Activated T-cell treated with anti-CD3 and anti-CD28 coated beads, Interleukin-2, amount 50 U/mL, for 24 hours (primary cell): ENCODE measurements around the gene CAMSAP1.

ENCODE experiments used
- DNase-seq: peaks from one replicate; pipeline ENCODE4 v3.0.0-alpha.2; 2020
- H3K27ac Mint-ChIP-seq: 2 replicates; pipeline ENCODE4 v1.8.0; 2020; ENCODE audit warnings: mild to moderate bottlenecking, mixed read lengths
- H3K27me3 Mint-ChIP-seq: 2 replicates; pipeline ENCODE4 v1.8.0; 2020; ENCODE audit warnings: mixed read lengths
- H3K36me3 Mint-ChIP-seq: 2 replicates; pipeline ENCODE4 v1.8.0; 2020; ENCODE audit warnings: low read depth, mixed read lengths
- H3K4me1 Mint-ChIP-seq: 2 replicates; pipeline ENCODE4 v1.8.0; 2020; ENCODE audit warnings: low read depth, mixed read lengths
- H3K4me3 Mint-ChIP-seq: 2 replicates; pipeline ENCODE4 v1.8.0; 2020; ENCODE audit warnings: mild to moderate bottlenecking, moderate library complexity, mixed read lengths
- H3K9me3 Mint-ChIP-seq: 2 replicates; pipeline ENCODE4 v1.8.0; 2020; ENCODE audit warnings: mixed read lengths

Gene CAMSAP1

DNA sequence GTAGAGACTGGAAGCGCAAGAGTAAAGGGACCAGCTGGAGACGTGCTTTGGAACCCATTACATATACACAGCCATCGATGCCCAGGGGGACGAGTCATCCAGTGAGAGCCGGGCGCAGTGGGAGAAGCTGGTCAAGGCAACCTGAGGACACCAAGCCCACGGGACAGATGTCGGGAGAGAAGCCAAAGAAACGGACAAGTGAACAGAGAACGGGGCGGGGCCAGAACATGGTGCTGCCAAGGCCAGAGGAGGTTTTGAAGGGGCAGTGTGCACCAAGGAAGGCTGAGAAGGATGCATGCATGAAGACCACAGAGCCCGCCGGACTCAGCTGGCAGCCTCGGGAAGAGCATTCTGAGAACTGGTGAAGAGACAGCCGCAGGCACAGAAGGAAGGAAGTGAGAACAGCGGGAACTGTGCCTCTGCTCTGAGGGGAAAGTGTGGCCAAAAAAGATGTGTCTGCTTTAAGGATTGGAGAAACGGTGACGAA lies 20.3 kb downstream of the CAMSAP1 start:
- Mint-ChIP-seq H3K36me3 (peaks cover 12% of the 10 kb centered on the region), H3K4me1 (peaks cover 77% of the 10 kb centered on the region), H3K27me3 (no peaks in the 10 kb centered on the region), H3K27ac (peak overlapping the region; percentile 85), H3K4me3 (peak overlapping the region; percentile 63), H3K9me3 (no peaks in the 10 kb centered on the region)
- no peak for DNase-seq

DNA sequence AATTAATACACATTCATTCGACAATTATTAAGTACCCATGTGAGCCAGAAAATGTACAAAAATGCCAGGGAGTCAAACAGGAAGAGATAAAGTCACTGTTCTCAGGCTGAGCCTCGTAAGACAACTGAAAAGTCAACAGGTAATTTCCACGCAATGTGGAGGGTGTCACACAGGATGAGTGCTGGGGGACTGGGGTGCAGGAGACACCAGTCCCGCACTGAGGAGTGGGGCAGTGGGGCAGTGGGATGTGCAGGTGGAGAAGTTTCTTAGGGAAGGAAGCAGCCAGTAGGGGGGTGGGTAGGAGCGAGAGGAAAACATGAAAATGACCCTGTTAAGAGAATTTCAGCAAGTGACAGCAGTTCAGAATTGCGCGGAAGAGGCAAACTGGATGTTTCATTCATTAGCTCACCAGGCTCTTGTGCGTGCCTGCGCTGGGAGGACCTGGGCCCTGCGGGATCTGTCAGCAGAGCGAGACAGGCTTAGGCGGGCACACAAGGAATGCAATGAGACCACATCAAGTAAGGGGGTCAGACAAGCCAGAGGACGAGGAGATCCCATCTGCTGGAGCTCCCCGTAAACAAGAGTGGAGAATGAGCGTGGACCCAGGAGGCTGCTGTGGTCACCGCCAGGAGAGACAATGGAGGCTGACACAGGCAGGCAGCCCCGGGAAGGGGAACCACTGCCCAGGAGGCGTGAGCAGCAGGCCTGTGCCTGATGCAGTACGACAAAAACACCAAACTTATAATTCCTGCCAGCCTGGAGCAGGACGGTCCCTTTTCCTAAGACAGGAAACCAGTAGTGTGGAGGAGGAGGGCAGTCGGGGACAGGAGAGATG lies 21.0 kb downstream of the CAMSAP1 start:
- Mint-ChIP-seq H3K4me3 (no peak overlapping the region), H3K27me3 (no peaks in the 10 kb centered on the region), H3K4me1 (peaks cover 71% of the 10 kb centered on the region), H3K9me3 (no peaks in the 10 kb centered on the region), H3K36me3 (peaks cover 19% of the 10 kb centered on the region), H3K27ac (peak overlapping the region; percentile 85)
- no peak for DNase-seq

DNA sequence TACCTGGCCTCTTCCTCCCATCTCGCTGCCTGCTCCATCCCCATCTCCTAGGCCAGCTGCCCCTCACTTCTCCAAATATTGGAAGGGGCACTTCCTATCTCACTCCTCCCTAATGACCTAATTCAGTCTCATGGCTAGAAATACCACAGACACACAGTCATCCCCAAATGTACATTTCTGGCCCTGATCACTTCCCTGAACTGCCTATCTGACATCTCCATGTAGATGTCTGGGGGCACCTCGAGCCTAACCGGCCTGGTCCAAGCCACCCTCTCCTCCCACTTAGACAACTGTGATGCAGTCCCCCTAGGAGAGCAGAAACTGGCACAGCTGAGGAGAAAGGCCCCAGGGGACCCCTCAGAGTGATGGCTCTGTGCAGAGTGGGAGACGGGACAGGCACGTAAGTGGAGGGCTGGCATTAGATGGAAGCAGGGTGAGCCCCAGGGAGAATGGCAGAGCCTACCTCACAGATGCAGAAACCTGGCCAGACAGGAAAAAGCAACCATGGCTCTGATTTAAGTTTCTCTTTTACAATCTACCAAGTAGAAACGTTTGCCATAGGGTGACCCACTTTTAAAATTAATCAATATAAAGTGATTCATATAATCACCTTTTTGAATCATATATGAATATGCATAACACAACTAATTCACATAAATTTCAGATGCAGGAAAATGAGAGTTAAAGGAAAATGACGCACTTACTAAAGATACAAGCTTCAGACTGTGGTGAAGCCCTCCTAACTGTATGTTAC lies 22.1 kb downstream of the CAMSAP1 start:
- Mint-ChIP-seq H3K27me3 (no peaks in the 10 kb centered on the region), H3K9me3 (no peaks in the 10 kb centered on the region), H3K27ac (peak overlapping the region; percentile 8), H3K4me3 (no peak overlapping the region), H3K36me3 (peaks cover 21% of the 10 kb centered on the region), H3K4me1 (peaks cover 67% of the 10 kb centered on the region)
- no peak for DNase-seq

DNA sequence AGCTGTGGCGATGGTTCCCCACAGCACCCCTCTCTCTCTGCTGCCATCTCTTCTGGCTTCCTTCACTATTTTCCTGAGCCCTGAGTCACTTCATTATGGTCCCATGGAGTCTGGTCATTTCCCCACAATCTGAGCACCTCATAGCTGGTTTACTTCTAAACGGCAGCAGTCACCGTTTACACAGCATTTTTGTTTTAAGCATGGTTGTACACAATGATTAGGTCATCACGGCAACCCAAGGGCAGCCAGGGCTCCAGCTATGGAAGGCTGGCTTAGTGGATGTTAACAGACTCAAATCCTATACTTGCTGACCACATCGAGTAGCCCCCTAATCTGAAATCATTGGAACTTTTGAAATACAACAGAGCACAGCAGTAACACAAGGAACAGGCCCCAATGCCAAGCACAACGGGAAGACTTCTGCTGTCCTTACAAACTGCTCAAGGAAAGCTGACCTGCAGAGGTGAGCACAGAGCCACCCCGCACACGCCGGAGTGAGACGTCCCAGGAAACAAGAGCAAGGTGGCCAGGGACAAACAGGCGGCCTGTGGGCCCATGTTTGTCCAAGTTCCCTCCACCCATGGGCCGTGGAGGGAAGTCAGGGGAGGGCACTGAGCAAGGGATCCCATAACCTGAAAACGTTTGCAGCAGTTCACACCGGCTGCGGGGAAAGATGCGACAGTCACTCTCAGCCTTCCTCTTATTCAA lies 22.9 kb downstream of the CAMSAP1 start:
- Mint-ChIP-seq H3K9me3 (no peaks in the 10 kb centered on the region), H3K4me1 (peaks cover 68% of the 10 kb centered on the region), H3K36me3 (peaks cover 21% of the 10 kb centered on the region), H3K27ac (peak overlapping the region; percentile 1), H3K4me3 (no peak overlapping the region), H3K27me3 (no peaks in the 10 kb centered on the region)
- no peak for DNase-seq

DNA sequence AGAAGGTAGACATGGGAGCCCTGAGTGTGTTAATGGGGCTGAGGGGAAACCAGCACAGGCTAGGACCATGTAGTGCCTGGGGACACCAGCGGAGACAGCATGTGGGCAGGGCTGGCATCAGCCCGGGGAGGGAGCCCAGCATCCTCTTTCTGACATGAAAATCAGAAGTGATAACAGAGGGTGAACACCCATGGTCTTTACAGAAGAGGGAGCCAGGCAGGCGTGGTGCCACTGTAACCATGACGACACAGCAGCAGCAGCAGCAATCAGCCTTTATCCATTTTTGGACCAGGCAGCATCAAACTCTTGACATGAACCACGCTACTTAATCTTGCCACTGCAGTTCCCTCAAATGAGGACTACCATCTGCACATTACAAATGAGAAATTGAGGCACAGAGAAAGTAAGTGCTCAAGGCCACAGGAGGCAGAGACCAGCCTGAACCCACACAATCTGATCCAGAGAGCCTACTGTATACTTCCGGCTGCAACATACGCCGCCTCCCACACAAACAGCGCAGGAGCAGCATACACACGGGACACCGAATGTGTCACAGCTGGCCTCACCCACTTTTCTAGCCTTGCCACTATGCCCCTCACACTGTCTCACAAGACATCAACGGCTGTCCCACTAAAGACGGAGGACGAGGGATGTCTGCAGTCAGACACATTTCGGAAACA lies 23.8 kb downstream of the CAMSAP1 start:
- H3K4me3 Mint-ChIP-seq, result no peak overlapping the region
- no peaks in the 10 kb centered on the region for H3K27me3 Mint-ChIP-seq
- H3K4me1 Mint-ChIP-seq, result peaks cover 67% of the 10 kb centered on the region
- H3K9me3 Mint-ChIP-seq, result no peaks in the 10 kb centered on the region
- H3K36me3 Mint-ChIP-seq, result peaks cover 26% of the 10 kb centered on the region
- peak overlapping the region; percentile 51 for H3K27ac Mint-ChIP-seq
- DNase-seq, result no peak

DNA sequence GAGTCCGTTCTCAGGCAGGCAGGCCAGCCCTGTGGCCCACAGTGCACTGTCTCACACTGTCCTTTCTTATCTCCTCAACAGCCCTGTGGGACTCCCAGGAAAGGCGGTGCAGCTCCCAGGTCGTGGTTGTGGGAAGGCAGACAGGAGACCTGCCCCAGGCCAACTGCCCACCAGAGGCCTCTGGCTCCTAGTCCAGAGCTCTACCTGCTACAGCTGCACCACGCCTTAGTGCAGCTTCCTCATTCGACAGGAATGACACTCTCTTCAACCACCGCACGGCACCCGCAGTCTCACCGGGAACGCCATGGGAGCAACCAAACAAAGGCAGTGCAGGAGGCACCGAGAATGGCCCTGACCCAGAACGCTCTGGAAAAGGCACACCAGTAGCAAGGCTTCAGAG lies 25.3 kb downstream of the CAMSAP1 start:
- peaks cover 65% of the 10 kb centered on the region for H3K4me1 Mint-ChIP-seq
- no peaks in the 10 kb centered on the region for H3K27me3 Mint-ChIP-seq

DNA sequence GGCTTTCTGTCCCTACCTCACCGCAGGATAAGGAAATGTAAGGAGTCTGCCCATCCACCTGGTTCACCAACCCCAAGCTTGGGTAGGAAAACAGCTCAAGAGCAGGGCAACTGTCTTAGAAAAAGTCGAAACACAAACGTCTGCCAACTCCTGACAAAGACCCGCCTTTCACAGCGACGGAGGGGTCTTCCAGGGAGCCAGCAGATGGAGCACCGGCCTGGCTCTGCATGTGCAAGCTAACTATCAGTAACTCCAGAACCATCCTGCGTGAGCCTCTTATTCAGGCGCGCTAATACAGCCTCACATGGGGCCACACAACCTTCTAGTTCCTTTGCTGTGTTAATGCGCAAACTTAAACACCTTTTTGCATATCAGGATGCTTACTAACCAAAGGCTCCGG lies 26.9 kb downstream of the CAMSAP1 start:
- Mint-ChIP-seq H3K4me3 (no peak overlapping the region), H3K9me3 (no peaks in the 10 kb centered on the region), H3K27ac (no peak overlapping the region), H3K27me3 (no peaks in the 10 kb centered on the region), H3K4me1 (peaks cover 57% of the 10 kb centered on the region), H3K36me3 (peaks cover 46% of the 10 kb centered on the region)
- DNase-seq, result no peak

More for the DNA sequence above, 25.3 kb downstream of the CAMSAP1 start:
- no peak for DNase-seq
- H3K27ac Mint-ChIP-seq, result no peak overlapping the region
- H3K4me3 Mint-ChIP-seq, result no peak overlapping the region
- H3K36me3 Mint-ChIP-seq, result peaks cover 37% of the 10 kb centered on the region
- H3K9me3 Mint-ChIP-seq, result no peaks in the 10 kb centered on the region

DNA sequence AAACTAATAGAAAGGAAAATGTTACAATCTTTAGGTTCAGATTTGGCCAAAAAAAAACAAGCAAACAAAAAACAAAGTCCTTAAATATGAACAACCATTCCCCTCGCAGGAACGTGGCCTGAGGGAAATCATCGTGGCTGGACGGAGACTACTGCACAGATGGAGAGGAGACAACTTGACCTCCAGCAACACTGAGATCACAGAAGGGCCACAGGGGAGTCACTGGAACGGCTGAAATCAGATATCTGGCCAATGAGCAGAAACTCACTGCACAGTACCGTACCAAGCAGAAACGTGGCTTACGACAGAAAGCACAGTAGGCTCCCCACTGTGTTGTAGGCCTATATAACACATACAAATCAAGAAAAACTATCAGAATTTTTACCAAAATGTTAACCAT lies 27.7 kb downstream of the CAMSAP1 start:
- H3K9me3 Mint-ChIP-seq, result no peaks in the 10 kb centered on the region
- DNase-seq, result no peak
- peaks cover 51% of the 10 kb centered on the region for H3K4me1 Mint-ChIP-seq
- H3K27me3 Mint-ChIP-seq, result no peaks in the 10 kb centered on the region
- H3K4me3 Mint-ChIP-seq, result no peak overlapping the region
- H3K36me3 Mint-ChIP-seq, result peaks cover 46% of the 10 kb centered on the region
- no peak overlapping the region for H3K27ac Mint-ChIP-seq

DNA sequence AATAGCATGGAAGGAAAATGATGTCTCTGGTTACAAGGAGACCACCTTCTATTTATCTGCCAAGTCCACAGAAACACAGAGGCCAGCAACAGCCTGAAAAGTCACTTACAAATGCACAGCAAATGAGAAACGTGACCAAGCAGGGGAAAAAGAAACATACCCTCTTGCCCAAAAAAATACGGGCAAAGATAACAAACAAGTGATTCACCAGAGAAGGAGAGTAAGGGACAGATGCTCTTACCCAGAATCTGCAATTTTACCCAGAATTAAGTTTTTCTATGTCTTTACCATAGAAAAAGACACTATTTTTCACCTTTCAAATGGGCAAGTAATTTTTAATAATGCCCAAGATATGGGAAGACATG lies 28.1 kb downstream of the CAMSAP1 start:
- Mint-ChIP-seq H3K27ac (peak overlapping the region; percentile 41), H3K36me3 (peaks cover 46% of the 10 kb centered on the region), H3K4me3 (no peak overlapping the region), H3K4me1 (peaks cover 47% of the 10 kb centered on the region), H3K9me3 (no peaks in the 10 kb centered on the region), H3K27me3 (no peaks in the 10 kb centered on the region)
- DNase-seq, result no peak

DNA sequence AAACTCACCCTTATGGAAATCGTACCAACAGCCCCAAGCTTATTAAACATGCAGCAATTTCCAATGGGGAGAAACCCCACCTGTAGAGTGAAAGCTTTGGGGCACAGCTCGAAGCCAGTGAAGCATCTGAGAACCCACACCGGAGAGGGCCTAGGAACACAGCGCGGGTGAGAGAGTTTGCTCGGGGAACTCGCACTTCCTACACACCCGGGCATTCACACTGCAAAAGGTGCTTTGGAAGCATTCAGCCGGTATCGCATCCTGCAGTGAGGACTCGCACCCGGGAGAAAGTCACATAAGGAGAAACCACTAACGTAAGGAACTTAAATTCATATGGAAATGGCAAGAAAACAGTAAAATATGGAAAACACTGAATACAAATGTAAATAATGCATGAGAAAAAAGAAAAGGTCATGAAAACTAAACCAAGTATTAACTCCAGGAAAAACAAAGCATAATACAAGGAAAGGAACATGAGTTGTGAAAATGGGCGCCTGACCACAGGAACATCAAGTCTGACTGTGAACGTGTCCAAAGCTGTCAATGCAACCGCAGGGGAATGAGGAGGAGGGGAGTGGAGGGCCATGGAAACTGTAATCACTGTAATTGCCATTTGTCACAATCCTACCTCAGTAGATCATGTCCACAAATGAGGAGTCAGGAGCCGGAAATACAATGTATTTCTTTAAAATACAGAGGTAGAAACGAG lies 28.7 kb downstream of the CAMSAP1 start:
- Mint-ChIP-seq H3K4me3 (no peak overlapping the region), H3K4me1 (peaks cover 42% of the 10 kb centered on the region), H3K36me3 (peaks cover 46% of the 10 kb centered on the region), H3K27ac (peak overlapping the region; percentile 26), H3K9me3 (no peaks in the 10 kb centered on the region), H3K27me3 (no peaks in the 10 kb centered on the region)
- DNase-seq, result no peak

DNA sequence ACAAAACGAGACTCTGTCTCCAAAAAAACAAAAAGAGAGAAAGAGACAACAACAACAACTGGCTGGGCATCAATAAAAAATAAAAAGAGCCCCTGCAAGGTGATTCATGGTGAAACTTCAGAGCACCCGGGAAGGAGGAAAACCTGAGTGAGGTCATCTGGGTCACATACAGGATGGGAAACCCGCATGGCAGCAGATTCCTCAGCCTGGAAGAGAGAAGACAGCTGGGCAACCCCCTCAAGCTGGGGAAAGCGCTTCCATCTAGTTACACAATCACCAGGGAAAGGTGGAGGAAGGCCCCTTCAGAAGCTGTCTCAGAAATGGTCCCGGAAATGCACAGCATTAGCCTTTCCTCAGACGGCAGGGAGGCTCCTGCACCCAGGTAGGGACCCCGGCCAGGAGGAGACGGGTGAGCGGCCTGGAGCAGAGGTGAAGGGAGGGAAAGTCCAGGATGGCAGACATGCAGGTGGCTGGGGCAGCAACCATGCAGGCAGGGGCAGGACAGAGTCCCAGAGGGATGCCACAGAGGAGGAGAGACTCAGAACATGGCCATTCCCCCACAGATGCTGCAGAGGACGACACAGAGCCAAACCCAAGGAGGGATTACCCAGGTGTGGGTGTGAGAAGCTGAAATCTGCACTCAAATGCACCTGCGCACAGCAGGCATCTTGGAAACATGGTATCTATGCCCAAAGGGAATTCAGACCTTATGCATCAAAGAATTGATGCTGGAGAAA lies 29.4 kb downstream of the CAMSAP1 start:
- DNase-seq, result no peak
- H3K4me1 Mint-ChIP-seq, result peaks cover 39% of the 10 kb centered on the region
- H3K36me3 Mint-ChIP-seq, result peaks cover 42% of the 10 kb centered on the region
- no peak overlapping the region for H3K4me3 Mint-ChIP-seq
- H3K27ac Mint-ChIP-seq, result peak overlapping the region; percentile 11
- H3K27me3 Mint-ChIP-seq, result no peaks in the 10 kb centered on the region
- no peaks in the 10 kb centered on the region for H3K9me3 Mint-ChIP-seq

DNA sequence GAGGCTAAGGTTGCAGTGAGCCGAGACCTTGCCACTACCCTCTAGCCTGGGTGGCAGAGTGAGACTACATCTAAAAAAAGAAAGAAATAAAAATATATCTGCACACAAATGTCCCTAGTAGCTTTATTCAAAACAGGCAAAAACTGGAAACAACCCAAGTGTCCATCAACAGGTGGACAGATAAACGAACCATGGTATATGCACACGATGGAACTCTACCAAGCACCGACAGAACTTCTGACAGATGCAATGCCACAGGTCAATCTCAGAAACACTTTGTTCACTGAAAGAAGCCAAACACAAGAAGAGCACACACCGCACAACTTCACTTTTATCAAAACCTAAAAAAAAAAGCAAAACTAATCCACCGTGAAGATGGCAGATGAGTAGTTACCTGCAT lies 30.4 kb downstream of the CAMSAP1 start:
- Mint-ChIP-seq H3K9me3 (no peaks in the 10 kb centered on the region), H3K27me3 (no peaks in the 10 kb centered on the region), H3K27ac (no peak overlapping the region), H3K36me3 (peaks cover 32% of the 10 kb centered on the region), H3K4me1 (peaks cover 45% of the 10 kb centered on the region), H3K4me3 (no peak overlapping the region)
- no peak for DNase-seq

DNA sequence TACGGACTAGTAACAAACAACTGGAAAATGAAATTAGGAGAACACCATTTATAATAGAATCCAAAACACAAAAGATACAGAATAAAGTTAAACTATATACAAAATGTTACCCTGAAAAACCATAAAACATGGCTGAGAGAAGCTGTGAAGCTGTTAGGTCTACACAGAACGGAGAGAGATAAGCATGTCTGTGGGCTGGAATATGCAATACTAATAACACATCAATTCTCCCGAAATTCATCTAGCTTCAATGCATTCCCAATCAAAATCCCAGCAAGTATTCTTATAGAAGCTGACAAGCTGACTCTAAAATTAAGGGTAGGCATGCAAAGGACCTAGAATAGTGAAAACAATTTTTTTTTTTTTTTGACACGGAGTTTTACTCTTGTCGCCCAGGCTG lies 32.5 kb downstream of the CAMSAP1 start:
- no peaks in the 10 kb centered on the region for H3K9me3 Mint-ChIP-seq
- H3K27ac Mint-ChIP-seq, result no peak overlapping the region
- peaks cover 46% of the 10 kb centered on the region for H3K4me1 Mint-ChIP-seq
- H3K36me3 Mint-ChIP-seq, result peaks cover 32% of the 10 kb centered on the region
- no peaks in the 10 kb centered on the region for H3K27me3 Mint-ChIP-seq
- no peak for DNase-seq
- no peak overlapping the region for H3K4me3 Mint-ChIP-seq
